ENCODE results near the gene ELK3.

The ELK3 gene

DNA sequence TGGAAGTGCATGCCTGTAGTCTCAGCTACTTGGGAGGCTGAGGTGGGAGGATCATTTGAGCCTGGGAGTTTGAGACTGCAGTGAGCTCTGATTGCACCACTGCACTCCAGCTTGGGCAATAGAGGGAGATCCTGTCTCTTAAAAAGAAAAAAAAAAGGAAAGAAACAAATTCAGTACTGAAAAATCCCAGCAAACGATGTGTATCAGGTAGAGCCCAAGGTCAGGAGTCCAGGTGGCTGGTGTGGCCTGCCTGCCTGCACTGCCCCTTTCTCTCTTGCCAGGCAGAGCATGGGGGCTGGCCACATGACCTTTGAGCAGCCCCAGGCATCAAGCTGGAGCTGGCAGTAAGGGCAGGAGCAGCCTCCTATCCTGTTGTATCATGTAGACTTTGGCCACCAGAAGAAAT lies 31.8 kb downstream of the ELK3 start:
- Histone ChIP-seq H3K9me3 (ENCODE audit: control insufficient read depth, insufficient read depth, low read depth, low read length) (no peaks in the 10 kb centered on the region), H3K4me1 (ENCODE audit: control insufficient read depth, insufficient read depth, low read length) (no peaks in the 10 kb centered on the region), H3K4me3 (ENCODE audit: low read depth, low read length) (no peak overlapping the region), H3K36me3 (ENCODE audit: control insufficient read depth in 2 of 2, insufficient read depth in 1 of 2, low read length in 2 of 2) (peaks cover 0 to 11% of the 10 kb centered on the region in 2 experiments; a peak in 1 of 3 replicates), H3K27ac (ENCODE audit: extremely low read depth, low read depth, low read length) (no peak overlapping the region)
- CTCF ChIA-PET, result no interaction called here
- POLR2A ChIA-PET, result no interaction called here
- TF ChIP-seq, protein P1, sequence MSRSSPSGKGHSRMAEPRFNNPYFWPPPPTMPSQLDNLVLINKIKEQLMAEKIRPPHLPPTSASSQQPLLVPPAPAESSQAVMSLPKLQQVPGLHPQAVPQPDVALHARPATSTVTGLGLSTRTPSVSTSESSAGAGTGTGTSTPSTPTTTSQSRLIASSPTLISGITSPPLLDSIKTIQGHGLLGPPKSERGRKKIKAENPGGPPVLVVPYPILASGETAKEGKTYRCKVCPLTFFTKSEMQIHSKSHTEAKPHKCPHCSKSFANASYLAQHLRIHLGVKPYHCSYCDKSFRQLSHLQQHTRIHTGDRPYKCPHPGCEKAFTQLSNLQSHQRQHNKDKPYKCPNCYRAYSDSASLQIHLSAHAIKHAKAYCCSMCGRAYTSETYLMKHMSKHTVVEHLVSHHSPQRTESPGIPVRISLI (tag by site-specific recombination; IDR thresholded peaks at IDR 0.05), result no peak
- TF ChIP-seq ZBTB1 (tag by site-specific recombination; IDR thresholded peaks at IDR 0.05) (no peak), ZXDB (tag by site-specific recombination; IDR thresholded peaks at IDR 0.05) (no peak), EGR2 (tag by site-specific recombination; IDR thresholded peaks at IDR 0.05; ENCODE audit: low read depth) (no peak), ZNF184 (tag by site-specific recombination; IDR thresholded peaks at IDR 0.05) (no peak), ZNF677 (tag by site-specific recombination; IDR thresholded peaks at IDR 0.05) (no peak), ZNF239 (tag by site-specific recombination; IDR thresholded peaks at IDR 0.05) (no peak), ZNF175 (tag by site-specific recombination; IDR thresholded peaks at IDR 0.05) (no peak), ZNF701 (tag by site-specific recombination; IDR thresholded peaks at IDR 0.05) (no peak), SALL2 (tag by site-specific recombination; IDR thresholded peaks at IDR 0.05; ENCODE audit: borderline replicate concordance) (no peak), ZBTB21 (tag by site-specific recombination; IDR thresholded peaks at IDR 0.05) (no peak), GFI1B (tag by site-specific recombination; IDR thresholded peaks at IDR 0.05) (no peak), ZNF626 (tag by site-specific recombination; IDR thresholded peaks at IDR 0.05) (no peak), HOXD13 (CRISPR knock-in tag; IDR thresholded peaks at IDR 0.05; ENCODE audit: borderline replicate concordance) (no peak), ZNF530 (tag by site-specific recombination; IDR thresholded peaks at IDR 0.05; ENCODE audit: low read depth) (no peak)
- TF ChIP-seq, protein P2, sequence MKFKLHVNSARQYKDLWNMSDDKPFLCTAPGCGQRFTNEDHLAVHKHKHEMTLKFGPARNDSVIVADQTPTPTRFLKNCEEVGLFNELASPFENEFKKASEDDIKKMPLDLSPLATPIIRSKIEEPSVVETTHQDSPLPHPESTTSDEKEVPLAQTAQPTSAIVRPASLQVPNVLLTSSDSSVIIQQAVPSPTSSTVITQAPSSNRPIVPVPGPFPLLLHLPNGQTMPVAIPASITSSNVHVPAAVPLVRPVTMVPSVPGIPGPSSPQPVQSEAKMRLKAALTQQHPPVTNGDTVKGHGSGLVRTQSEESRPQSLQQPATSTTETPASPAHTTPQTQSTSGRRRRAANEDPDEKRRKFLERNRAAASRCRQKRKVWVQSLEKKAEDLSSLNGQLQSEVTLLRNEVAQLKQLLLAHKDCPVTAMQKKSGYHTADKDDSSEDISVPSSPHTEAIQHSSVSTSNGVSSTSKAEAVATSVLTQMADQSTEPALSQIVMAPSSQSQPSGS (tag by site-specific recombination; IDR thresholded peaks at IDR 0.05; ENCODE audit: low read depth), result no peak
- TF ChIP-seq, protein P3, sequence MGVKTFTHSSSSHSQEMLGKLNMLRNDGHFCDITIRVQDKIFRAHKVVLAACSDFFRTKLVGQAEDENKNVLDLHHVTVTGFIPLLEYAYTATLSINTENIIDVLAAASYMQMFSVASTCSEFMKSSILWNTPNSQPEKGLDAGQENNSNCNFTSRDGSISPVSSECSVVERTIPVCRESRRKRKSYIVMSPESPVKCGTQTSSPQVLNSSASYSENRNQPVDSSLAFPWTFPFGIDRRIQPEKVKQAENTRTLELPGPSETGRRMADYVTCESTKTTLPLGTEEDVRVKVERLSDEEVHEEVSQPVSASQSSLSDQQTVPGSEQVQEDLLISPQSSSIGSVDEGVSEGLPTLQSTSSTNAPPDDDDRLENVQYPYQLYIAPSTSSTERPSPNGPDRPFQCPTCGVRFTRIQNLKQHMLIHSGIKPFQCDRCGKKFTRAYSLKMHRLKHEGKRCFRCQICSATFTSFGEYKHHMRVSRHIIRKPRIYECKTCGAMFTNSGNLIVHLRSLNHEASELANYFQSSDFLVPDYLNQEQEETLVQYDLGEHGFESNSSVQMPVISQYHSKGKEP (tag by site-specific recombination; IDR thresholded peaks at IDR 0.05), result no peak
- TF ChIP-seq, protein P4, sequence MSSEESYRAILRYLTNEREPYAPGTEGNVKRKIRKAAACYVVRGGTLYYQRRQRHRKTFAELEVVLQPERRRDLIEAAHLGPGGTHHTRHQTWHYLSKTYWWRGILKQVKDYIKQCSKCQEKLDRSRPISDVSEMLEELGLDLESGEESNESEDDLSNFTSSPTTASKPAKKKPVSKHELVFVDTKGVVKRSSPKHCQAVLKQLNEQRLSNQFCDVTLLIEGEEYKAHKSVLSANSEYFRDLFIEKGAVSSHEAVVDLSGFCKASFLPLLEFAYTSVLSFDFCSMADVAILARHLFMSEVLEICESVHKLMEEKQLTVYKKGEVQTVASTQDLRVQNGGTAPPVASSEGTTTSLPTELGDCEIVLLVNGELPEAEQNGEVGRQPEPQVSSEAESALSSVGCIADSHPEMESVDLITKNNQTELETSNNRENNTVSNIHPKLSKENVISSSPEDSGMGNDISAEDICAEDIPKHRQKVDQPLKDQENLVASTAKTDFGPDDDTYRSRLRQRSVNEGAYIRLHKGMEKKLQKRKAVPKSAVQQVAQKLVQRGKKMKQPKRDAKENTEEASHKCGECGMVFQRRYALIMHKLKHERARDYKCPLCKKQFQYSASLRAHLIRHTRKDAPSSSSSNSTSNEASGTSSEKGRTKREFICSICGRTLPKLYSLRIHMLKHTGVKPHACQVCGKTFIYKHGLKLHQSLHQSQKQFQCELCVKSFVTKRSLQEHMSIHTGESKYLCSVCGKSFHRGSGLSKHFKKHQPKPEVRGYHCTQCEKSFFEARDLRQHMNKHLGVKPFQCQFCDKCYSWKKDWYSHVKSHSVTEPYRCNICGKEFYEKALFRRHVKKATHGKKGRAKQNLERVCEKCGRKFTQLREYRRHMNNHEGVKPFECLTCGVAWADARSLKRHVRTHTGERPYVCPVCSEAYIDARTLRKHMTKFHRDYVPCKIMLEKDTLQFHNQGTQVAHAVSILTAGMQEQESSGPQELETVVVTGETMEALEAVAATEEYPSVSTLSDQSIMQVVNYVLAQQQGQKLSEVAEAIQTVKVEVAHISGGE (tag by site-specific recombination; conservative IDR thresholded peaks at IDR 0.05; ENCODE audit: low read depth), result no peak
- TF ChIP-seq, protein P5, sequence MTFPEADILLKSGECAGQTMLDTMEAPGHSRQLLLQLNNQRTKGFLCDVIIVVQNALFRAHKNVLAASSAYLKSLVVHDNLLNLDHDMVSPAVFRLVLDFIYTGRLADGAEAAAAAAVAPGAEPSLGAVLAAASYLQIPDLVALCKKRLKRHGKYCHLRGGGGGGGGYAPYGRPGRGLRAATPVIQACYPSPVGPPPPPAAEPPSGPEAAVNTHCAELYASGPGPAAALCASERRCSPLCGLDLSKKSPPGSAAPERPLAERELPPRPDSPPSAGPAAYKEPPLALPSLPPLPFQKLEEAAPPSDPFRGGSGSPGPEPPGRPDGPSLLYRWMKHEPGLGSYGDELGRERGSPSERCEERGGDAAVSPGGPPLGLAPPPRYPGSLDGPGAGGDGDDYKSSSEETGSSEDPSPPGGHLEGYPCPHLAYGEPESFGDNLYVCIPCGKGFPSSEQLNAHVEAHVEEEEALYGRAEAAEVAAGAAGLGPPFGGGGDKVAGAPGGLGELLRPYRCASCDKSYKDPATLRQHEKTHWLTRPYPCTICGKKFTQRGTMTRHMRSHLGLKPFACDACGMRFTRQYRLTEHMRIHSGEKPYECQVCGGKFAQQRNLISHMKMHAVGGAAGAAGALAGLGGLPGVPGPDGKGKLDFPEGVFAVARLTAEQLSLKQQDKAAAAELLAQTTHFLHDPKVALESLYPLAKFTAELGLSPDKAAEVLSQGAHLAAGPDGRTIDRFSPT (tag by site-specific recombination; IDR thresholded peaks at IDR 0.05), result no peak
- TF ChIP-seq, protein P6, sequence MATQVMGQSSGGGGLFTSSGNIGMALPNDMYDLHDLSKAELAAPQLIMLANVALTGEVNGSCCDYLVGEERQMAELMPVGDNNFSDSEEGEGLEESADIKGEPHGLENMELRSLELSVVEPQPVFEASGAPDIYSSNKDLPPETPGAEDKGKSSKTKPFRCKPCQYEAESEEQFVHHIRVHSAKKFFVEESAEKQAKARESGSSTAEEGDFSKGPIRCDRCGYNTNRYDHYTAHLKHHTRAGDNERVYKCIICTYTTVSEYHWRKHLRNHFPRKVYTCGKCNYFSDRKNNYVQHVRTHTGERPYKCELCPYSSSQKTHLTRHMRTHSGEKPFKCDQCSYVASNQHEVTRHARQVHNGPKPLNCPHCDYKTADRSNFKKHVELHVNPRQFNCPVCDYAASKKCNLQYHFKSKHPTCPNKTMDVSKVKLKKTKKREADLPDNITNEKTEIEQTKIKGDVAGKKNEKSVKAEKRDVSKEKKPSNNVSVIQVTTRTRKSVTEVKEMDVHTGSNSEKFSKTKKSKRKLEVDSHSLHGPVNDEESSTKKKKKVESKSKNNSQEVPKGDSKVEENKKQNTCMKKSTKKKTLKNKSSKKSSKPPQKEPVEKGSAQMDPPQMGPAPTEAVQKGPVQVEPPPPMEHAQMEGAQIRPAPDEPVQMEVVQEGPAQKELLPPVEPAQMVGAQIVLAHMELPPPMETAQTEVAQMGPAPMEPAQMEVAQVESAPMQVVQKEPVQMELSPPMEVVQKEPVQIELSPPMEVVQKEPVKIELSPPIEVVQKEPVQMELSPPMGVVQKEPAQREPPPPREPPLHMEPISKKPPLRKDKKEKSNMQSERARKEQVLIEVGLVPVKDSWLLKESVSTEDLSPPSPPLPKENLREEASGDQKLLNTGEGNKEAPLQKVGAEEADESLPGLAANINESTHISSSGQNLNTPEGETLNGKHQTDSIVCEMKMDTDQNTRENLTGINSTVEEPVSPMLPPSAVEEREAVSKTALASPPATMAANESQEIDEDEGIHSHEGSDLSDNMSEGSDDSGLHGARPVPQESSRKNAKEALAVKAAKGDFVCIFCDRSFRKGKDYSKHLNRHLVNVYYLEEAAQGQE (tag by site-specific recombination; IDR thresholded peaks at IDR 0.05), result no peak

All from HEK293 (cell line).